ENCODE results near the gene CALY. TPM values are rescaled to one million over a fixed set of nuclear protein-coding genes. Genes with fewer than 3 reads are reported as not detected.
A peak's percentile ranks its signal among the peaks of the same experiment; 100 is the strongest.

CALY gene, protein sequence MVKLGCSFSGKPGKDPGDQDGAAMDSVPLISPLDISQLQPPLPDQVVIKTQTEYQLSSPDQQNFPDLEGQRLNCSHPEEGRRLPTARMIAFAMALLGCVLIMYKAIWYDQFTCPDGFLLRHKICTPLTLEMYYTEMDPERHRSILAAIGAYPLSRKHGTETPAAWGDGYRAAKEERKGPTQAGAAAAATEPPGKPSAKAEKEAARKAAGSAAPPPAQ
- polyA plus RNA-seq (2013) = 0.11 and 0.19 TPM in 2 replicates

DNA sequence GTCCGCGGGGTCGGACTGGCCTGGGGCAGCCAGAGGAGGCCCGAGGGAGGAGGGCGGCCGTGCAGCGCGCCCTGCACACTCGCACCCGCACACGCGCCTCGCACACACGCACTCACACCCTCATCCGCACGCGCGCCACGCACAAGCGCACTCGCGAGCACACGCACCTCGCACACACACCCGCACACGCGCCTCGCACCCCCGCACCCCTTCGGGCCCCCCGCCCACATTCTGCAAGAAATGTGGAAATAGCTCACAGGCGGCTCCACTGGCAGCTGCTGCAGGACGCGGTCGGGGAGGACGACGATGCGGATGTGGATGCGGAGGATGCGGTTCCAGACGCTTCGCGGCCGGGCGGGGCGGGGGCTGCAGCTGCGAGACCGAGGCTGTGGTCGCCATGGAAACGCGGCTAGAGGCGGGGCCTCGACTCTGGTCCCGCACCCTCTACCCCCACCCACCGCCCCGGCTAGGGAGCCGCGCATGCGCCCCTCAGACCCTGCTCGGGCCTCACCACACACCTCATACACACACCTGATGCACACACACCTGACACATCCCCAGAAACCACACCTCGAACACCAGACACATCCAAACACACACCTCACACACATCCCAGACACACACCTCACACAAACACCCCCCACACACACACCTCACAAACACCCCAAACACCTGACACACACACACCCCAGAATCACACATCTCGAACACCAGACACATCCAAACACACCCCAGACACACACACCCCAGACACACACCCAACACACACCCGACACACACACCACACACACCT is at the start of gene CALY:
TSS of gene CALY (minus strand) at position 320 of the 793 bp plus-strand sequence. CDS start 7,907 bp downstream, outside the sequence.
- Histone ChIP-seq H3K36me3 (ENCODE audit: control insufficient read depth in 1 of 2, insufficient read depth in 2 of 2, low read length in 2 of 2) (no peaks in the 10 kb centered on the region), H3K79me2 (ENCODE audit: control insufficient read depth, insufficient read depth, low read length, poor library complexity) (no peaks in the 10 kb centered on the region), H3K14ac (ENCODE audit: low read length) (no peak within 1 kb of the TSS), H2AK5ac (ENCODE audit: low read length) (no peak within 1 kb of the TSS), H3K4me1 (ENCODE audit: control insufficient read depth in 1 of 2, insufficient read depth in 2 of 2, low read length in 2 of 2) (peaks cover 0 to 3% of the 10 kb centered on the region in 2 experiments), H2BK5ac (ENCODE audit: low read depth, low read length, poor library complexity) (no peak within 1 kb of the TSS), H4K12ac (ENCODE audit: low read depth, low read length) (no peak within 1 kb of the TSS), H3K18ac (ENCODE audit: low read length) (no peak within 1 kb of the TSS), H3K79me1 (ENCODE audit: low read length) (no peaks in the 10 kb centered on the region), H3K27ac (ENCODE audit: low read depth, low read length) (no peak within 1 kb of the TSS), H4K91ac (ENCODE audit: low read depth, low read length) (no peak within 1 kb of the TSS), H3K27me3 (ENCODE audit: insufficient read depth, low read length) (peaks cover 45% of the 10 kb centered on the region), H3K9me3 (ENCODE audit: insufficient read depth, low read depth, low read length) (peaks cover 42% of the 10 kb centered on the region), H2BK120ac (ENCODE audit: insufficient read depth, low read length, poor library complexity) (no peak within 1 kb of the TSS), H3K4me2 (ENCODE audit: low read length) (no peak within 1 kb of the TSS), H2AFZ (ENCODE audit: insufficient read depth, low read length, poor library complexity) (no peak within 1 kb of the TSS), H3K23ac (ENCODE audit: low read length) (no peak within 1 kb of the TSS), H3K4ac (ENCODE audit: low read depth, low read length) (no peak within 1 kb of the TSS), H3K9ac (ENCODE audit: low read length) (no peak within 1 kb of the TSS), H3K4me3 (ENCODE audit: low read depth, low read length) (peak within 1 kb of the TSS; percentile 53), H2BK12ac (ENCODE audit: low read length) (no peak within 1 kb of the TSS), H4K8ac (ENCODE audit: low read depth, low read length) (no peak within 1 kb of the TSS)
- WGBS (ENCODE audit: extremely low coverage, insufficient coverage, insufficient read length) = no CpG with 5 or more reads among the region's 63 CpGs
- DNase-seq = no peak

- no peak overlapping the region for H3K23ac ChIP-seq (ENCODE audit: low read length)
- no peak overlapping the region for H2BK5ac ChIP-seq (ENCODE audit: low read depth, low read length, poor library complexity)
- WGBS (ENCODE audit: extremely low coverage, insufficient coverage, insufficient read length) = no CpG with 5 or more reads among the region's 2 CpGs
Observed at GRCh38 chr10:133385214-133385613, 48.5 kb upstream of the CALY start.

GRCh38 chr10:133384071-133384470 is 47.4 kb upstream of the CALY start:
- H3K4ac ChIP-seq (ENCODE audit: low read depth, low read length) = no peak overlapping the region
- no peak overlapping the region for H3K18ac ChIP-seq (ENCODE audit: low read length)
- no peak overlapping the region for H3K14ac ChIP-seq (ENCODE audit: low read length)
- no peak overlapping the region for H3K27ac ChIP-seq (ENCODE audit: low read depth, low read length)
- no peak overlapping the region for H3K9ac ChIP-seq (ENCODE audit: low read length)
- WGBS (ENCODE audit: extremely low coverage, insufficient coverage, insufficient read length) = no CpG with 5 or more reads among the region's 13 CpGs
- no peak overlapping the region for H2BK5ac ChIP-seq (ENCODE audit: low read depth, low read length, poor library complexity)
- H3K23ac ChIP-seq (ENCODE audit: low read length) = no peak overlapping the region
- no peaks in the 10 kb centered on the region for H3K27me3 ChIP-seq (ENCODE audit: insufficient read depth, low read length)
- H3K4me3 ChIP-seq (ENCODE audit: low read depth, low read length) = no peak overlapping the region
- H2AFZ ChIP-seq (ENCODE audit: insufficient read depth, low read length, poor library complexity) = no peak overlapping the region
- no peaks in the 10 kb centered on the region for H3K36me3 ChIP-seq (ENCODE audit: control insufficient read depth in 1 of 2, insufficient read depth in 2 of 2, low read length in 2 of 2)
- peak; percentile 32 to 48 for DNase-seq
- no peaks in the 10 kb centered on the region for H3K9me3 ChIP-seq (ENCODE audit: insufficient read depth, low read depth, low read length)
- no peak overlapping the region for H3K4me2 ChIP-seq (ENCODE audit: low read length)
- H3K79me2 ChIP-seq (ENCODE audit: control insufficient read depth, insufficient read depth, low read length, poor library complexity) = no peaks in the 10 kb centered on the region
- H2AK5ac ChIP-seq (ENCODE audit: low read length) = no peak overlapping the region
- H4K12ac ChIP-seq (ENCODE audit: low read depth, low read length) = no peak overlapping the region
- H3K79me1 ChIP-seq (ENCODE audit: low read length) = no peaks in the 10 kb centered on the region
- H3K4me1 ChIP-seq (ENCODE audit: control insufficient read depth in 1 of 2, insufficient read depth in 2 of 2, low read length in 2 of 2) = peaks cover 0 to 4% of the 10 kb centered on the region in 2 experiments
- no peak overlapping the region for H2BK12ac ChIP-seq (ENCODE audit: low read length)
- H2BK120ac ChIP-seq (ENCODE audit: insufficient read depth, low read length, poor library complexity) = no peak overlapping the region
- H4K8ac ChIP-seq (ENCODE audit: low read depth, low read length) = no peak overlapping the region
- H4K91ac ChIP-seq (ENCODE audit: low read depth, low read length) = no peak overlapping the region

More at GRCh38 chr10:133385214-133385613, 48.5 kb upstream of the CALY start:
- Histone ChIP-seq H3K4me3 (ENCODE audit: low read depth, low read length) (no peak overlapping the region), H3K79me2 (ENCODE audit: control insufficient read depth, insufficient read depth, low read length, poor library complexity) (no peaks in the 10 kb centered on the region), H2BK12ac (ENCODE audit: low read length) (no peak overlapping the region), H3K27me3 (ENCODE audit: insufficient read depth, low read length) (no peaks in the 10 kb centered on the region), H3K9ac (ENCODE audit: low read length) (no peak overlapping the region), H3K4me2 (ENCODE audit: low read length) (no peak overlapping the region), H4K8ac (ENCODE audit: low read depth, low read length) (no peak overlapping the region), H3K27ac (ENCODE audit: low read depth, low read length) (no peak overlapping the region), H4K12ac (ENCODE audit: low read depth, low read length) (no peak overlapping the region), H3K79me1 (ENCODE audit: low read length) (no peaks in the 10 kb centered on the region), H3K14ac (ENCODE audit: low read length) (no peak overlapping the region), H3K36me3 (ENCODE audit: control insufficient read depth in 1 of 2, insufficient read depth in 2 of 2, low read length in 2 of 2) (no peaks in the 10 kb centered on the region), H3K18ac (ENCODE audit: low read length) (no peak overlapping the region), H2AK5ac (ENCODE audit: low read length) (no peak overlapping the region), H2AFZ (ENCODE audit: insufficient read depth, low read length, poor library complexity) (no peak overlapping the region), H2BK120ac (ENCODE audit: insufficient read depth, low read length, poor library complexity) (no peak overlapping the region), H3K9me3 (ENCODE audit: insufficient read depth, low read depth, low read length) (no peaks in the 10 kb centered on the region), H3K4ac (ENCODE audit: low read depth, low read length) (no peak overlapping the region), H4K91ac (ENCODE audit: low read depth, low read length) (no peak overlapping the region), H3K4me1 (ENCODE audit: control insufficient read depth in 1 of 2, insufficient read depth in 2 of 2, low read length in 2 of 2) (no peaks in the 10 kb centered on the region)
- no peak for DNase-seq

DNA sequence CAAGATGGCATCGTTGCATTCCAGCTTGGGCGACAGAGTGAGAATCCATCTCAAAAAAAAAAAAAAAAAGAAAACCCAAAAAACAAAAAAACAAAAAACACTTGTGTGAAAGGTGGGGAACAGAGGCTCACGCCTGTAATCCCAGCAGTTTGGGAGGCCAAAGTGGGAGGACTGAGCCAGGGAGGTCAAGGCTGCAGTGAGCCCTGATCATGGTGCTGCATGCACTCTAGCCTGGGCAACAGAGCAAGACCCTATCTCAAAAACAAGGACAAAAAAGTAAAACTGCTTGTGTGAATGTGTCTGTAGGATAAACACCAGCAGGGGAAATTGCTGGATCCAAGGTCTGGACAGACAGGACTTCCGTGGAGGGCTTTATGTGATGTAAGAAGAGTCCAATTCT is 46.9 kb upstream of the CALY start:
- H4K12ac ChIP-seq (ENCODE audit: low read depth, low read length) = no peak overlapping the region
- no peak overlapping the region for H3K4me2 ChIP-seq (ENCODE audit: low read length)
- H3K4me3 ChIP-seq (ENCODE audit: low read depth, low read length) = no peak overlapping the region
- no peak overlapping the region for H3K18ac ChIP-seq (ENCODE audit: low read length)
- H3K14ac ChIP-seq (ENCODE audit: low read length) = no peak overlapping the region
- peaks cover 0 to 4% of the 10 kb centered on the region in 2 experiments for H3K4me1 ChIP-seq (ENCODE audit: control insufficient read depth in 1 of 2, insufficient read depth in 2 of 2, low read length in 2 of 2)
- H2BK120ac ChIP-seq (ENCODE audit: insufficient read depth, low read length, poor library complexity) = no peak overlapping the region
- no peak overlapping the region for H3K4ac ChIP-seq (ENCODE audit: low read depth, low read length)
- no peak for DNase-seq
- no peak overlapping the region for H4K91ac ChIP-seq (ENCODE audit: low read depth, low read length)
- no peak overlapping the region for H2AFZ ChIP-seq (ENCODE audit: insufficient read depth, low read length, poor library complexity)
- no CpG with 5 or more reads among the region's 4 CpGs for WGBS (ENCODE audit: extremely low coverage, insufficient coverage, insufficient read length)
- no peak overlapping the region for H2BK12ac ChIP-seq (ENCODE audit: low read length)
- H3K79me1 ChIP-seq (ENCODE audit: low read length) = no peaks in the 10 kb centered on the region
- H3K36me3 ChIP-seq (ENCODE audit: control insufficient read depth in 1 of 2, insufficient read depth in 2 of 2, low read length in 2 of 2) = no peaks in the 10 kb centered on the region
- no peak overlapping the region for H4K8ac ChIP-seq (ENCODE audit: low read depth, low read length)
- no peak overlapping the region for H2BK5ac ChIP-seq (ENCODE audit: low read depth, low read length, poor library complexity)
- no peak overlapping the region for H3K27ac ChIP-seq (ENCODE audit: low read depth, low read length)
- no peak overlapping the region for H3K9ac ChIP-seq (ENCODE audit: low read length)
- no peak overlapping the region for H2AK5ac ChIP-seq (ENCODE audit: low read length)
- H3K79me2 ChIP-seq (ENCODE audit: control insufficient read depth, insufficient read depth, low read length, poor library complexity) = peaks cover 1% of the 10 kb centered on the region
- H3K9me3 ChIP-seq (ENCODE audit: insufficient read depth, low read depth, low read length) = peaks cover under 1% of the 10 kb centered on the region
- no peak overlapping the region for H3K23ac ChIP-seq (ENCODE audit: low read length)
- H3K27me3 ChIP-seq (ENCODE audit: insufficient read depth, low read length) = no peaks in the 10 kb centered on the region
